T-cell (primary cell): ENCODE data around the gene ARHGAP25. TPM values are rescaled to one million over a fixed set of nuclear protein-coding genes. Genes with fewer than 3 reads are reported as not detected.
A peak's percentile ranks its signal among the peaks of the same experiment; 100 is the strongest.

Source experiments
- ATAC-seq, 4 experiments: fragments of 200-7000 bp in 3 of 4; fragments of 150-1000 bp in 1 of 4; cut with Tn5 transposase; replicated peaks in 1 of 4; 1 replicate in 3 of 4; 2 replicates in 1 of 4; pipeline ENCODE4 v1.10.0; 2021; ENCODE audit warnings: moderate library complexity in 3 of 4, mild to moderate bottlenecking in 2 of 4, moderate number of reproducible peaks in 1 of 4
- CTCF ChIA-PET, 2 donors: fragments of 300-600 bp; sonication (Branson Sonifier 250); formaldehyde crosslinking; loops; one replicate each; lab custom pipeline; 2022; ENCODE audit warnings: antibody characterized with exemption in 2 of 2; lab: Charles Lee
- POLR2A ChIA-PET, 2 donors: fragments of 300-600 bp; sonication (Branson Sonifier 250); formaldehyde crosslinking; loops; one replicate each; lab custom pipeline; 2022; ENCODE audit warnings: antibody characterized with exemption in 2 of 2; lab: Charles Lee
- DNase-seq, 35 experiments: peaks; one replicate each; pipeline versions ENCODE4 v3.0.0 to v3.0.0-alpha.2; 2013 to 2023
- H3K27ac ChIP-seq: one replicate; pipeline ENCODE4 v1.5.1; 2013; ENCODE audit warnings: low read length
- H3K27me3 ChIP-seq, 2 experiments: replicated peaks in 1 of 2; 1 replicate in 1 of 2; 2 replicates in 1 of 2; pipeline versions ENCODE4 v1.6.1 to v1.7.0; 2013; ENCODE audit warnings: low read length in 1 of 2, mixed read lengths in 1 of 2; ENCODE audit not compliant: control insufficient read depth in 2 of 2, insufficient read depth in 2 of 2; ENCODE audit errors: extremely low read depth in 1 of 2
- H3K36me3 ChIP-seq, 2 donors: 1 replicate in 1 of 2; 2 replicates in 1 of 2; pipeline versions ENCODE4 v1.6.1 to v1.7.0; 2013; ENCODE audit warnings: low read length in 1 of 2; ENCODE audit not compliant: control insufficient read depth in 2 of 2, insufficient read depth in 1 of 2; ENCODE audit errors: extremely low read depth in 1 of 2
- H3K4me1 ChIP-seq, 2 experiments: 1 replicate in 1 of 2; 2 replicates in 1 of 2; pipeline versions ENCODE4 v1.6.1 to v1.7.0; 2013; ENCODE audit warnings: low read length in 2 of 2, mixed read lengths in 1 of 2; ENCODE audit not compliant: insufficient read depth in 2 of 2, control insufficient read depth in 1 of 2; ENCODE audit errors: extremely low read depth in 1 of 2
- H3K4me3 ChIP-seq, 2 donors: 1 replicate in 1 of 2; 2 replicates in 1 of 2; pipeline versions ENCODE4 v1.5.1 to v1.7.0; 2013; ENCODE audit warnings: mild to moderate bottlenecking in 2 of 2, low read length in 1 of 2, moderate library complexity in 1 of 2; ENCODE audit not compliant: control insufficient read depth in 1 of 2; ENCODE audit errors: extremely low read depth in 1 of 2
- H3K9me3 ChIP-seq: 2 replicates; pipeline ENCODE4 v1.7.0; 2013
- H3K27ac Mint-ChIP-seq, 2 donors: one replicate each; pipeline ENCODE4 v1.8.0; 2020 to 2021; ENCODE audit warnings: mild to moderate bottlenecking in 2 of 2, mixed read lengths in 2 of 2
- H3K27me3 Mint-ChIP-seq, 2 donors: one replicate each; pipeline ENCODE4 v1.8.0; 2021 to 2022; ENCODE audit warnings: mixed read lengths in 2 of 2
- H3K36me3 Mint-ChIP-seq: one replicate; pipeline ENCODE4 v1.8.0; 2021; ENCODE audit warnings: mixed read lengths
- H3K4me1 Mint-ChIP-seq, 3 donors: one replicate each; pipeline ENCODE4 v1.8.0; 2020 to 2022; ENCODE audit warnings: mixed read lengths in 3 of 3, mild to moderate bottlenecking in 1 of 3
- H3K4me3 Mint-ChIP-seq, 3 donors: one replicate each; pipeline ENCODE4 v1.8.0; 2020 to 2022; ENCODE audit warnings: mild to moderate bottlenecking in 3 of 3, mixed read lengths in 3 of 3, moderate library complexity in 3 of 3
- H3K9me3 Mint-ChIP-seq, 3 donors: one replicate each; pipeline ENCODE4 v1.8.0; 2020 to 2022; ENCODE audit warnings: mixed read lengths in 3 of 3
- WGBS: methylation state at CpG from one replicate; pipeline ENCODE4 v1.1.5; 2013; ENCODE audit warnings: missing lambda C conversion rate; ENCODE audit not compliant: insufficient coverage; 5-methylcytosine and 5-hydroxymethylcytosine counted together
- total RNA-seq, 35 experiments: library from RNA in 6 of 35; stranded (reverse) in 6 of 35; fragments of 120-200 nt in 1 of 35; gene quantifications; one replicate each; pipeline versions ENCODE4 v1.2.1 to v1.2.4 and lab custom pipeline; 2013 to 2026

ARHGAP25 gene, protein sequence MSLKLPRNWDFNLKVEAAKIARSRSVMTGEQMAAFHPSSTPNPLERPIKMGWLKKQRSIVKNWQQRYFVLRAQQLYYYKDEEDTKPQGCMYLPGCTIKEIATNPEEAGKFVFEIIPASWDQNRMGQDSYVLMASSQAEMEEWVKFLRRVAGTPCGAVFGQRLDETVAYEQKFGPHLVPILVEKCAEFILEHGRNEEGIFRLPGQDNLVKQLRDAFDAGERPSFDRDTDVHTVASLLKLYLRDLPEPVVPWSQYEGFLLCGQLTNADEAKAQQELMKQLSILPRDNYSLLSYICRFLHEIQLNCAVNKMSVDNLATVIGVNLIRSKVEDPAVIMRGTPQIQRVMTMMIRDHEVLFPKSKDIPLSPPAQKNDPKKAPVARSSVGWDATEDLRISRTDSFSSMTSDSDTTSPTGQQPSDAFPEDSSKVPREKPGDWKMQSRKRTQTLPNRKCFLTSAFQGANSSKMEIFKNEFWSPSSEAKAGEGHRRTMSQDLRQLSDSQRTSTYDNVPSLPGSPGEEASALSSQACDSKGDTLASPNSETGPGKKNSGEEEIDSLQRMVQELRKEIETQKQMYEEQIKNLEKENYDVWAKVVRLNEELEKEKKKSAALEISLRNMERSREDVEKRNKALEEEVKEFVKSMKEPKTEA
- 100 to 1,000 TPM; 103 to 134 (median 123) TPM for total RNA-seq
- 157 TPM for total RNA-seq (2013)
- 72.6 to 253 (median 115) reads per million in 29 experiments for total RNA-seq (lab: John Stamatoyannopoulos, UW)

DNA sequence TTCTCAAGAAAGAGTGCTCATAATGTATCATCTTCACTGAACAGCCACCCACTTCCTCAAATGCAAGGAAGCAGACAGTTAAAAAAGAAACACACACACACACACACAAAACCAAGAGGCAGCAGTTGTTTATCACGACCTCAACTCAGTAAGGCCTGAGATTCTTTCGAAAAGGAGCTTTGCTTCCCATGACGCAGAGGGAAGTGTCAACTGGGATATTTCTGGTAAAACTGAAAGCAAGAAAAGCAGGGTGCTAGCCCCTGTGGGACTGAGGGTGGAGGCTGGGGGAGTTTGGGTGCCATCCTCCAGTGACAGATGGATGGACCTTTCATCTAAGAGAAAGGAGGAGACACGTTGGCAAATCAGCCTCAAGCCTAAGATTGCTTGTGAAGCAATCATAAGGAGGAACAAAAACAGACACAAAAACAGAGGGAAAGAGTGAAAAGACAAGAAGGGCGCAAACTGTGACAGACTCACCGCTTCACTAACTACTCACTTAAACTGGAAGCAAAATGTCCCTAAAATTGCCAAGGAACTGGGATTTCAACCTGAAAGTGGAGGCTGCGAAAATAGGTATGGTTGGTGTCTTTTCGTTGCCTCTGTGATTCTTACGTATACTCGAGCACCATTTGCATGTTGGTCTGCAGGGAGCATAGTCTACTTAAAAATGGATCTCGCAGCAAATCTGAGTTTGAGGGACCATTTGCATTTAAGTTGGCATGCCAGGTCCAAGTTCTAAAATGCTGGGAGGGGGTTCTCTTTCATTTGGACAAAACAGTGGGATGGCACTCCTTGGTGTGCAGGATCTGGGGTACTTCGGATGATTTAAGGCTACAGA, at the start of gene ARHGAP25:
TSS of gene ARHGAP25 (plus strand) at position 124 of the 838 bp plus-strand sequence. CDS start at position 513, 389 bp downstream.
- peaks cover 42 to 44% of the 10 kb centered on the region in 2 experiments for H3K4me1 ChIP-seq
- H3K9me3 Mint-ChIP-seq, result no peaks in the 10 kb centered on the region
- 7% methylated on average over 6 of the region's 12 CpGs for WGBS

DNA sequence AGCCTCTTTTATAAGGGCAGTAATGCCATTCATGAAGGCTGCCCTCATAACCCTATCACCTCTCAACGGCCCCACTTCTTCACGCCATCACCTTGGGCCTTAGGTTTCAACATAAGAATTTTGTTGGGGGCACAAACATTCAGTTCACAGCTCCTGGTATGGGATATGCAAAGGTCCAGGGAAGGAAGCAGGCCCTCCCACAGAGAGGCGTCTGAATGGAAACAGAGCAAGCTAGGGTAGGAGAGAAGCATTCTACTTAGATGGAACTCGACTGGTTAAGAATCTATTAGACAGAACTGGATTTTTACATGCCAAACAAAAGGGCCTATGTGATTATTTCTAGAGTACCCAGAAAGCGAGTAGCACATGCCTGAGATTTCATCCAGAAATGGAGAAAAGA, 48.4 kb upstream of the ARHGAP25 start:
- Mint-ChIP-seq H3K27me3 (peaks cover 6 to 11% of the 10 kb centered on the region in 2 donors), H3K9me3 (no peaks in the 10 kb centered on the region), H3K36me3 (no peaks in the 10 kb centered on the region), H3K27ac (no peak overlapping the region), H3K4me1 (peaks cover 7 to 18% (median 9%) of the 10 kb centered on the region in 3 donors), H3K4me3 (no peak overlapping the region)
- Histone ChIP-seq H3K4me3 (no peak overlapping the region), H3K27ac (no peak overlapping the region), H3K9me3 (no peaks in the 10 kb centered on the region), H3K36me3 (no peaks in the 10 kb centered on the region), H3K4me1 (no peaks in the 10 kb centered on the region), H3K27me3 (peaks cover 0 to 2% of the 10 kb centered on the region in 2 experiments)
- DNase-seq, result no peak
- WGBS, result no CpG with 5 or more reads among the region's 5 CpGs
- POLR2A ChIA-PET, result no interaction called here
- ATAC-seq, result no peak
- CTCF ChIA-PET, result no interaction called here

More for the DNA sequence above, at the start of gene ARHGAP25:
- peaks cover 0 to 8% of the 10 kb centered on the region in 2 donors for H3K36me3 ChIP-seq
- no peak within 1 kb of the TSS for H3K4me3 Mint-ChIP-seq
- H3K4me3 ChIP-seq, result peak within 1 kb of the TSS; percentile 57 to 81
- CTCF ChIA-PET, result interaction anchor here (0.6 to 2.4 kb wide), 17 partner anchors 11 to 271 kb away, joined by 3 to 15 read pairs (median 4); no protein-coding TSS in a partner anchor
- POLR2A ChIA-PET, result interaction anchor here (0.6 to 1.1 kb wide), 8 partner anchors 10 to 1177 kb away, joined by 3 to 5 read pairs (median 3); no protein-coding TSS in a partner anchor
- no peaks in the 10 kb centered on the region for H3K27me3 ChIP-seq
- peak within 1 kb of the TSS; percentile 83 for H3K27ac ChIP-seq
- no peaks in the 10 kb centered on the region for H3K9me3 ChIP-seq
- H3K27ac Mint-ChIP-seq, result no peak within 1 kb of the TSS
- peaks cover 19% of the 10 kb centered on the region for H3K36me3 Mint-ChIP-seq
- H3K4me1 Mint-ChIP-seq, result peaks cover 32 to 44% (median 43%) of the 10 kb centered on the region in 3 donors
- no peaks in the 10 kb centered on the region for H3K27me3 Mint-ChIP-seq
- ATAC-seq (peak; percentile 73 to 80 (median 78)), DNase-seq (peak in 31 of 35 experiments; percentile 13 to 71 (median 40))

DNA sequence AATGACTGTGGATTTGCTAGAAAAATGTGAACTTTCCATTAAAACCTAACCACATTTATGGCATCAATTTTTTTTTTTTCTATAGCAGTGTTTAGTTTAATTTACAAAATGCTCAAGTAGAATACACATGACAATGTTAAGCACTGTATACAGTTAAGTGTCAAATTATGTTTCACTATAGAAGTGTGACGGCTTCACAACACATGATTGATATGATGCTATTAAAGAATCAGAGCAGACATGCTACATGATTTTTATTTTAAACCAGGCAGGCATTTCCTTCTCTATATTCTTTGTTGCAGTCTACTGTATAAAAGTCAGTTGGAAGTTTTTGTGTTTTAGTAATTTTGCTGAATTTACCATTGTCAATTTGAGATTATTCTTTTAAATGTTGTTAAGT, 47.6 kb upstream of the ARHGAP25 start:
- Mint-ChIP-seq H3K27me3 (peaks cover 0 to 5% of the 10 kb centered on the region in 2 donors), H3K27ac (no peak overlapping the region), H3K36me3 (no peaks in the 10 kb centered on the region), H3K9me3 (no peaks in the 10 kb centered on the region), H3K4me3 (no peak overlapping the region), H3K4me1 (peaks cover 7 to 18% (median 9%) of the 10 kb centered on the region in 3 donors)
- no peak for ATAC-seq
- Histone ChIP-seq H3K4me3 (no peak overlapping the region), H3K27ac (no peak overlapping the region), H3K9me3 (no peaks in the 10 kb centered on the region), H3K27me3 (peaks cover 0 to 2% of the 10 kb centered on the region in 2 experiments), H3K36me3 (no peaks in the 10 kb centered on the region), H3K4me1 (no peaks in the 10 kb centered on the region)
- no peak for DNase-seq
- no CpG with 5 or more reads among the region's 1 CpG for WGBS
- POLR2A ChIA-PET, result no interaction called here
- CTCF ChIA-PET, result no interaction called here

DNA sequence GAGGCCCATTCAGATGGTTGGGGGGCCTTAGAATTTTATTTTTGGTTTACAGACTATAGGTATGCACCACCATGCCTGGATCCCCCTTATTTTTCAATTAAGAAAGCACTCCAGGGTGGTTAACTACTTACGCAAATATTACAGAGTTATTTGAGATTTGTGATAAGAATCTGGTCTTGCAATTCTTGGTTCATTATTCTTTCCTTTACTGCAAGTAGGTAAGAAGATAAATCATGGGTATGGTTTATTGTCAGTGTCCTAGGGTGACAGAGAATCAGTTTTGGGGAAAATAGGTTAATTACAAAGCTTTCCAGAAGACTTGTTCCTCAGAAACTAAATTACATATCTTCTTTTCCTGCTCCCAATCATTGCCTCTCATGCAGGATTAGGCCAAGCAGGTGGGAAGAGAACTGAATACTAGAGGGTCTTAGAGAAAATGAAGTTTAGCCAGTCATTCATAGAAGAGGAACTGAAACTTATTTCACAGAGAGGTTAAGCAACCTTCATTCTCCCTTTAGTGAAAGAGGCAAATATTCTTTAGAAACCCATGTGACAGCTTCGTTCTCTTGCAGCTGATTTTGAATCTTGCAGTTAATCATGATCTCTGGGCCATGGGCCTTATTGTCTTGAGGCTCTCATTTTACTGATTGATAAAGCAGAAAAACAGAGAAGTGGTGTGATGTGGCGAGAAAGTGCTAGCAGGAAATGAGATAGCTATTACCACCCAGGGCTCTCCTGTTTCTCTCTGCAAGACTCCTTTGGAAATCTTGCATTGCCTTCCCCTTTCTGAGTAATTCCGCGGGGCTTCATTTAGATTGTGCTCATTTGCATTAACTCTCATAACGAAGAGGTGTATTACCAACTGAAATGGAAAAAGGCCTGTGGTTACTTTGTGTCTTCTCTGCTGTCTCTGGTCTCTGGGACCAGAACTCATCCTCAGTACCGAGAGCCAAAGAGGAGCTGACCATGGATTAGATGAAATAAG, 44.8 kb upstream of the ARHGAP25 start:
- no peaks in the 10 kb centered on the region for H3K9me3 ChIP-seq
- H3K4me1 ChIP-seq, result no peaks in the 10 kb centered on the region
- ChIA-PET CTCF (interaction anchor here in 1 of 2 donors (1.4 kb wide), 1 partner anchor 236 kb away, joined by 3 read pairs; no protein-coding TSS in a partner anchor), POLR2A (interaction anchor here in 1 of 2 donors (0.6 kb wide), 1 partner anchor 427 kb away, joined by 3 read pairs; no protein-coding TSS in a partner anchor)
- no peak overlapping the region for H3K27ac ChIP-seq
- WGBS, result 0% methylated on average over 1 of the region's 7 CpGs
- DNase-seq (peak in 1 of 35 experiments; percentile 17), ATAC-seq (peak in 1 of 4 experiments; percentile 38)
- Mint-ChIP-seq H3K4me1 (peaks cover 7 to 18% (median 9%) of the 10 kb centered on the region in 3 donors), H3K9me3 (no peaks in the 10 kb centered on the region), H3K27ac (no peak overlapping the region), H3K36me3 (no peaks in the 10 kb centered on the region), H3K4me3 (no peak overlapping the region), H3K27me3 (peaks cover 0 to 4% of the 10 kb centered on the region in 2 donors)
- H3K4me3 ChIP-seq, result no peak overlapping the region
- H3K27me3 ChIP-seq, result peaks cover 0 to 2% of the 10 kb centered on the region in 2 experiments
- H3K36me3 ChIP-seq, result no peaks in the 10 kb centered on the region

DNA sequence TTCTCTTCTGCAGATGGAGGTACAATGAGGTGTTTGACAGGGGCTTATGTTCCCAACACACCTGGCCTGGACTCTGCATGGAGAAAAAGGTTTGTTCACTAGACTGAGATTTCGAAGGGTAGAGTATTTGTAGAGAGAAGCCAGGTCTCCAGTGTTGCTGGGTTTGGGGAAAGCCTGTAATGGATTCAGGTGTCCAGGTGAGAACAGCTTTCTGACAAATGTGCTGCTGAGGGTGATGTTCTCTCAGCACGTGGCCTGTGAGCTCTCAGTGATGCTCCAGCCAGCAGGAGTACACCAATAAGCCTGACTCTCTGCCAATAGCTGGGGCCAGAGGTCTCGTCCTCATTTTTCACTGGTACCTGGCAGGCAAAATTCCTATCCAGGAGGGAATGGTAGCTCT, 43.8 kb upstream of the ARHGAP25 start:
- ATAC-seq (no peak), DNase-seq (no peak)
- no peak overlapping the region for H3K4me3 Mint-ChIP-seq
- ChIA-PET CTCF (interaction anchor here in 1 of 2 donors (0.6 kb wide), 1 partner anchor 235 kb away, joined by 4 read pairs; no protein-coding TSS in a partner anchor), POLR2A (no interaction called here)
- Histone ChIP-seq H3K4me3 (no peak overlapping the region), H3K27ac (no peak overlapping the region), H3K27me3 (peaks cover 0 to 2% of the 10 kb centered on the region in 2 experiments), H3K9me3 (no peaks in the 10 kb centered on the region), H3K36me3 (no peaks in the 10 kb centered on the region), H3K4me1 (no peaks in the 10 kb centered on the region)
- 92% methylated on average over 3 of the region's 3 CpGs for WGBS
- H3K36me3 Mint-ChIP-seq, result no peaks in the 10 kb centered on the region
- no peak overlapping the region for H3K27ac Mint-ChIP-seq
- H3K27me3 Mint-ChIP-seq, result peaks cover 0 to 4% of the 10 kb centered on the region in 2 donors
- H3K4me1 Mint-ChIP-seq, result peaks cover 7 to 18% (median 9%) of the 10 kb centered on the region in 3 donors
- no peaks in the 10 kb centered on the region for H3K9me3 Mint-ChIP-seq
